GM18499 (cell line): ENCODE results near the gene CNTN1.
A peak's percentile ranks its signal among the peaks of the same experiment; 100 is the strongest.

Experiments used
- ATAC-seq: cut with Tn5 transposase; IDR thresholded peaks from one replicate; pipeline ENCODE4 v1.9.1; 2021; ENCODE audit warnings: moderate number of reproducible peaks; ENCODE audit not compliant: insufficient read depth, unreplicated experiment

The CNTN1 gene

GRCh38 chr12:40691913-40692764 is at the start of gene CNTN1:
CNTN1 (plus strand) TSS chr12:40692439.
- ATAC-seq, result no peak

GRCh38 chr12:40643506-40643905 is 48.7 kb upstream of the CNTN1 start:
- no peak for ATAC-seq

- no peak for ATAC-seq
Measured at GRCh38 chr12:40643976-40644375, 48.3 kb upstream of the CNTN1 start.

- no peak for ATAC-seq
Measured at GRCh38 chr12:40644708-40645107, 47.5 kb upstream of the CNTN1 start.

GRCh38 chr12:40645361-40645760 is 46.9 kb upstream of the CNTN1 start:
- no peak for ATAC-seq

- ATAC-seq, result no peak
Measured at GRCh38 chr12:40646456-40646855, 45.8 kb upstream of the CNTN1 start.

- no peak for ATAC-seq
Measured at GRCh38 chr12:40646911-40647310, 45.3 kb upstream of the CNTN1 start.

GRCh38 chr12:40647651-40648050 is 44.6 kb upstream of the CNTN1 start:
- no peak for ATAC-seq

GRCh38 chr12:40648519-40648918 is 43.7 kb upstream of the CNTN1 start:
- no peak for ATAC-seq

GRCh38 chr12:40650038-40650704 is 42.1 kb upstream of the CNTN1 start:
- no peak for ATAC-seq

GRCh38 chr12:40655451-40655850 is 36.8 kb upstream of the CNTN1 start:
- ATAC-seq, result no peak

- ATAC-seq, result no peak
Measured at GRCh38 chr12:40662366-40662765, 29.9 kb upstream of the CNTN1 start.

- ATAC-seq, result no peak
Measured at GRCh38 chr12:40663781-40664180, 28.5 kb upstream of the CNTN1 start.

GRCh38 chr12:40668099-40668529 is 24.1 kb upstream of the CNTN1 start:
- ATAC-seq, result no peak

GRCh38 chr12:40672741-40673271 is 19.4 kb upstream of the CNTN1 start:
- ATAC-seq, result no peak

GRCh38 chr12:40681148-40681547 is 11.1 kb upstream of the CNTN1 start:
- ATAC-seq, result peak; percentile 57

- no peak for ATAC-seq
Measured at GRCh38 chr12:40684986-40685385, 7.3 kb upstream of the CNTN1 start.

- no peak for ATAC-seq
Measured at GRCh38 chr12:40688085-40688725, 4.0 kb upstream of the CNTN1 start.

GRCh38 chr12:40689576-40689975 is 2.7 kb upstream of the CNTN1 start:
- no peak for ATAC-seq

- no peak for ATAC-seq
Measured at GRCh38 chr12:40692765-40693206, 547 bp downstream of the CNTN1 start.
